ENCODE data around the gene SELENBP1. TPM values are rescaled to one million over a fixed set of nuclear protein-coding genes. Genes with fewer than 3 reads are reported as not detected.
A peak's percentile ranks its signal among the peaks of the same experiment; 100 is the strongest.

The SELENBP1 gene
- total and polyA plus RNA-seq, 2 of the 13 experiments (the other 11 are each of a cell fraction or from before 2014, with no cell fraction given), result 27.8 to 29.0 TPM

DNA sequence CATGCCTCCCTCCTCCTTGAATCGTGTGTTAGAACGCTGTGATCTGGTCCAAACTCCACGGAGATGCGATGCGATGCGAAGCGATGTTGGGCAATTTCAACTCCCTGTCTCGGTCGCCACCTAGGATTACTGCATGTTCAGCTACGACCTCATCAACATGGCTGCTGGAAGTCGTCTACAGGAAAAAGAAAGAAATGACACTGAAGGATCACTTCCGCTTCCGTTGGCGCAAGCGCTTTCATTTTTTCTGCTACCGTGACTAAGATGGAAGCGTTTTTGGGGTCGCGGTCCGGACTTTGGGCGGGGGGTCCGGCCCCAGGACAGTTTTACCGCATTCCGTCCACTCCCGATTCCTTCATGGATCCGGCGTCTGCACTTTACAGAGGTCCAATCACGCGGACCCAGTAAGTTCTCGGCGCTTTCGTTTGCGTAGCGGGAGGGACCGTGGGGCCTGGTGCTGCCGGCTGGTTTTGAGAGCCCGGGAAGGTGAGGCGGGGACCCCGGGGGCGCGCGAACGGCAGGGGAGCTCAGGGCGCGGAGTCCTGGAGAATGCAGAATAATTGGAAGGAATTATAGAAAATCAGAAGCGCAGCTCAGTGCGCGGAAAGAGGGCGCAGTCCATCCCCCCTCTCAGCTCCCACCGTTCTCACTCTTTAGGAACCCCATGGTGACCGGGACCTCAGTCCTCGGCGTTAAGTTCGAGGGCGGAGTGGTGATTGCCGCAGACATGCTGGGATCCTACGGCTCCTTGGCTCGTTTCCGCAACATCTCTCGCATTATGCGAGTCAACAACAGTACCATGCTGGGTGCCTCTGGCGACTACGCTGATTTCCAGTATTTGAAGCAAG lies 27.0 kb upstream of the SELENBP1 start, which contains the start of gene PSMB4 (continued):
- TF ChIP-seq MZF1 (CRISPR knock-in tag; IDR thresholded peaks at IDR 0.05; ENCODE audit: borderline replicate concordance), result 0 out of 2 replicates have a peak, but pooled peaks have one; percentile 21
- TF ChIP-seq ZBTB4 (CRISPR knock-in tag; IDR thresholded peaks at IDR 0.05; ENCODE audit: borderline replicate concordance), result no peak
- TF ChIP-seq JUNB (CRISPR knock-in tag; IDR thresholded peaks at IDR 0.05; ENCODE audit: borderline replicate concordance), result no peak
- TF ChIP-seq BORCS8-MEF2B (CRISPR knock-in tag; IDR thresholded peaks at IDR 0.05), result peak; percentile 25; the same call in 1 of the 2 replicates
- 0 out of 2 replicates have a peak, but pooled peaks have one; percentile 37 for TF ChIP-seq SMC3 (IDR thresholded peaks at IDR 0.05; ENCODE audit: low read length)
- peak; percentile 88; the same call in 1 of the 2 replicates for TF ChIP-seq ZBTB21 (CRISPR knock-in tag; IDR thresholded peaks at IDR 0.05)
- 0 out of 2 replicates have a peak, but pooled peaks have one; percentile 14 for TF ChIP-seq ZBED4 (CRISPR knock-in tag; IDR thresholded peaks at IDR 0.05; ENCODE audit: borderline replicate concordance)
- TF ChIP-seq HMGXB4 (CRISPR knock-in tag; IDR thresholded peaks at IDR 0.05; ENCODE audit: borderline replicate concordance in 1 of 2, low read depth in 1 of 2), result peak; percentile 64 to 88
- peak; percentile 26 for TF ChIP-seq HNF4A (CRISPR knock-in tag; IDR thresholded peaks at IDR 0.05)
- TF ChIP-seq AGO2 (optimal IDR thresholded peaks at IDR 0.05; ENCODE audit: low read depth, low read length), result peak; percentile 81
- TF ChIP-seq SP4 (CRISPR knock-in tag; IDR thresholded peaks at IDR 0.05), result no peak
- TF ChIP-seq SP1 (IDR thresholded peaks at IDR 0.05), result no peak
- TF ChIP-seq SP1 (CRISPR knock-in tag; IDR thresholded peaks at IDR 0.05), result no peak; the same call in 1 of the 2 replicates
- TF ChIP-seq RFXAP (CRISPR knock-in tag; IDR thresholded peaks at IDR 0.05; ENCODE audit: borderline replicate concordance), result peak; percentile 77; the same call in 1 of the 2 replicates
- peak; percentile 96 for TF ChIP-seq CEBPB (IDR thresholded peaks at IDR 0.05; ENCODE audit: borderline replicate concordance, low read depth, low read length)
- TF ChIP-seq HNRNPL (IDR thresholded peaks at IDR 0.05; ENCODE audit: low read depth, low read length), result no peak
- TF ChIP-seq KLF15 (CRISPR knock-in tag; IDR thresholded peaks at IDR 0.05; ENCODE audit: borderline replicate concordance), result no peak
- TF ChIP-seq ZFP36L2 (CRISPR knock-in tag; IDR thresholded peaks at IDR 0.05), result no peak
